ENCODE data around the gene SKOR1. TPM values are rescaled to one million over a fixed set of nuclear protein-coding genes. Genes with fewer than 3 reads are reported as not detected.

Gene SKOR1
- total RNA-seq, 1 experiment from 2014 or later = 0.81 TPM

DNA sequence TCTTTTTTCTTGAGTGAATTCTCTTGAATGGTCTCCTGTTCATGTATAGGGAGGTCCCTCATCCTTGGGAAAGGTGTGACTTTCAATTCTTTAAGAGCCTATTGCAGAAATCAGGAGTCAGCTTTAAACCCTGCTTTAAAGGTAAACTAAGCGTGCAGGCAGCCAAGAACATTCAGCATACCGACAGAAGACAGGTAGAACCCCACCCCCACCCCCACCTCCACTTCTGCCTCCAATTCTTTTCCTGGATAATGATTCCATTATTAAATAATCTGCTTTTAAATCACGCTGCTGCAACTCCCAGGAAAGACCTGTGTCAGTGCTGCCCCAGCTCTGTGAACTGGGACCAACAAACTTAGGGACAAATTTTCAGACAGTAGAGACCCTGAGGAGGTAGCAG, 49.3 kb upstream of the SKOR1 start:
- DNase-seq (ENCODE audit: low read depth, low spot score) (no peak), ATAC-seq (no peak)
- BruUV-seq (replicated peaks) = no TSS peak
- Histone ChIP-seq H3K79me2 (ENCODE audit: insufficient read depth, low read length) (no peaks in the 10 kb centered on the region), H3K4me2 (ENCODE audit: low read length) (no peak overlapping the region), H3K27me3 (ENCODE audit: insufficient read depth, low read length) (no peaks in the 10 kb centered on the region), H3K36me3 (ENCODE audit: control insufficient read depth in 1 of 2, insufficient read depth in 2 of 2, low read length in 2 of 2) (no peaks in the 10 kb centered on the region), H3K4me1 (ENCODE audit: control insufficient read depth in 1 of 2, insufficient read depth in 2 of 2, low read length in 2 of 2) (no peaks in the 10 kb centered on the region), H4K20me1 (ENCODE audit: insufficient read depth) (no peaks in the 10 kb centered on the region), H3K9ac (ENCODE audit: low read length) (no peak overlapping the region), H3K9me2 (ENCODE audit: insufficient read depth) (no peaks in the 10 kb centered on the region), H3K27ac (ENCODE audit: low read depth, low read length) (no peak overlapping the region), H3K9me3 (ENCODE audit: control insufficient read depth in 1 of 2, insufficient read depth in 1 of 2, low read depth in 1 of 2, low read length in 2 of 2) (no peaks in the 10 kb centered on the region), H2AFZ (ENCODE audit: low read depth, low read length, poor library complexity, severe bottlenecking) (no peak overlapping the region), H3K4me3 (replicated peaks in 1 of 2; ENCODE audit: low read depth in 1 of 2, low read length in 2 of 2) (no peak overlapping the region)
- TF ChIP-seq, protein P1, sequence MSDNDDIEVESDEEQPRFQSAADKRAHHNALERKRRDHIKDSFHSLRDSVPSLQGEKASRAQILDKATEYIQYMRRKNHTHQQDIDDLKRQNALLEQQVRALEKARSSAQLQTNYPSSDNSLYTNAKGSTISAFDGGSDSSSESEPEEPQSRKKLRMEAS (IDR thresholded peaks at IDR 0.05) = no peak
- TF ChIP-seq POLR2A (IDR thresholded peaks at IDR 0.05; ENCODE audit: borderline replicate concordance, extremely low read depth, insufficient read depth, insufficient read length) = no peak
- no peak for TF ChIP-seq FOSL1 (IDR thresholded peaks at IDR 0.05; ENCODE audit: low read depth)
- no peak for TF ChIP-seq SP1 (IDR thresholded peaks at IDR 0.05; ENCODE audit: low read depth)
- TF ChIP-seq, protein P2, sequence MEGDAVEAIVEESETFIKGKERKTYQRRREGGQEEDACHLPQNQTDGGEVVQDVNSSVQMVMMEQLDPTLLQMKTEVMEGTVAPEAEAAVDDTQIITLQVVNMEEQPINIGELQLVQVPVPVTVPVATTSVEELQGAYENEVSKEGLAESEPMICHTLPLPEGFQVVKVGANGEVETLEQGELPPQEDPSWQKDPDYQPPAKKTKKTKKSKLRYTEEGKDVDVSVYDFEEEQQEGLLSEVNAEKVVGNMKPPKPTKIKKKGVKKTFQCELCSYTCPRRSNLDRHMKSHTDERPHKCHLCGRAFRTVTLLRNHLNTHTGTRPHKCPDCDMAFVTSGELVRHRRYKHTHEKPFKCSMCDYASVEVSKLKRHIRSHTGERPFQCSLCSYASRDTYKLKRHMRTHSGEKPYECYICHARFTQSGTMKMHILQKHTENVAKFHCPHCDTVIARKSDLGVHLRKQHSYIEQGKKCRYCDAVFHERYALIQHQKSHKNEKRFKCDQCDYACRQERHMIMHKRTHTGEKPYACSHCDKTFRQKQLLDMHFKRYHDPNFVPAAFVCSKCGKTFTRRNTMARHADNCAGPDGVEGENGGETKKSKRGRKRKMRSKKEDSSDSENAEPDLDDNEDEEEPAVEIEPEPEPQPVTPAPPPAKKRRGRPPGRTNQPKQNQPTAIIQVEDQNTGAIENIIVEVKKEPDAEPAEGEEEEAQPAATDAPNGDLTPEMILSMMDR (IDR thresholded peaks at IDR 0.05 in 2 of 3, conservative IDR thresholded peaks at IDR 0.05 in 1 of 3; ENCODE audit: borderline replicate concordance in 1 of 3, insufficient read depth in 1 of 3, low read depth in 2 of 3, low read length in 2 of 3) = no peak
- no peak for TF ChIP-seq TCF7L2 (IDR thresholded peaks at IDR 0.05; ENCODE audit: borderline replicate concordance, extremely low read depth, insufficient read depth, insufficient read length)
- no peak for TF ChIP-seq ZNF274 (IDR thresholded peaks at IDR 0.05; ENCODE audit: low read depth, low read length)
- no peak for TF ChIP-seq ZFX (IDR thresholded peaks at IDR 0.05)
- TF ChIP-seq EZH2 (IDR thresholded peaks at IDR 0.05) = no peak
- no peak for TF ChIP-seq YY1 (IDR thresholded peaks at IDR 0.05; ENCODE audit: extremely low read depth, insufficient replicate concordance, low read depth, low read length)
- TF ChIP-seq POLR2AphosphoS5 (IDR thresholded peaks at IDR 0.05; ENCODE audit: low read depth, low read length) = no peak
- TF ChIP-seq SIN3A (IDR thresholded peaks at IDR 0.05; ENCODE audit: low read depth) = no peak
- TF ChIP-seq ELF1 (IDR thresholded peaks at IDR 0.05; ENCODE audit: borderline replicate concordance, low read depth) = no peak
- no peak for TF ChIP-seq RAD21 (IDR thresholded peaks at IDR 0.05; ENCODE audit: low read depth)
- no peak for TF ChIP-seq CEBPB (IDR thresholded peaks at IDR 0.05; ENCODE audit: low read depth)
- TF ChIP-seq SRF (IDR thresholded peaks at IDR 0.05; ENCODE audit: low read depth) = no peak
- no peak for TF ChIP-seq CBX3 (IDR thresholded peaks at IDR 0.05; ENCODE audit: low read depth)
- ChIA-PET RAD21 (ENCODE audit: low non-redundant PET in 1 of 2, low total read pairs in 2 of 2, uncharacterized antibody in 2 of 2, unreplicated experiment in 2 of 2) (no interaction called here), CTCF (interaction anchor here (1.1 kb wide), 1 partner anchor 17 kb away, joined by 8 read pairs; no protein-coding TSS in a partner anchor), POLR2A (no interaction called here)
- intact Hi-C loops (cut with micrococcal nuclease) = no loop called here

Measured in HCT116 (cell line).